Left kidney (tissue), 2 donors: Measurements from ENCODE around the gene ATIC. TPM values are rescaled to one million over a fixed set of nuclear protein-coding genes. Genes with fewer than 3 reads are reported as not detected.

Experiments
- DNase-seq: peaks from one replicate; pipeline ENCODE4 v3.0.0-alpha.2; 2013
- polyA plus RNA-seq: library from polyadenylated mRNA; unstranded; fragments of 120-200 nt; gene quantifications from one replicate; pipeline ENCODE4 v1.2.1, GENCODE V29; 2013; ENCODE audit not compliant: insufficient read length

The ATIC gene
- polyA plus RNA-seq, 1 donor: 161 TPM

DNA sequence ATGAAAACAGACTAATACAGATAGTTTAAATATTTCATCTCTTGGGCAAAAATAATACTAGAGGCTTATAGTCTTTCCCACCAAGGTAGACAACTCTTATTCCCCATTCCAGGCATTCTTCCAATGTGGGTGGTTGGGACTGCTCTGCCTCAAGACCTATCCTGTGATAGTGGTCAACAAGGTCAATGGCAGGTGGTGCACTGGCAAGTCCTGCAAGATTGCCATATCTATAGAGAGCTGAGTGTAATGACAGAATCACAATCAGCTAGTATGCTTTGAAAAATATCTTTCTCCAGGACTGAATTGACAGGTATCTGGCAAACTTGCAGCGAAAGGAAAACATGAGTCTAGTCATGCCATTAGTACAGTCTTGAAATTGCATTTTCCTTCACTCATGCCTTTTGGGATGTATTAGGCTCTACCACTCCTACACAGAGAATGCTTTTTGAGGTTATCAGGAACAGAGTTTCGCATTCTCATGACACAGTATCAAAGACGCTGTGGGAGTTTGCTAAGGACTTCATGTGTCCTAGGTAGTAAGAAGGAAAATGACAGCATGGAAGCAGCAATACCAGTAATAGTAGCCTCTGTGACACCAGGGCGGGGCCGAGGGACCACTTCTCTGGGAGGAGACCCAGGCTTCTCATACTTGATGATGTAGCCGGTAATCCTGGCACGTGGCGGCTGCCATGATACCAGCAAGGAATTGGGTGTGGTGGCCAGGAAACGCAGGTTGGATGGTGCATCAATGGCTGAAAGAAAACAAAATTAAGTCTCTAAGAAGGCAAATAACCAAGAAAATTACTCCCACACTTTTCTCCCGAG lies 63.0 kb downstream of the ATIC start:
- no peak for DNase-seq

DNA sequence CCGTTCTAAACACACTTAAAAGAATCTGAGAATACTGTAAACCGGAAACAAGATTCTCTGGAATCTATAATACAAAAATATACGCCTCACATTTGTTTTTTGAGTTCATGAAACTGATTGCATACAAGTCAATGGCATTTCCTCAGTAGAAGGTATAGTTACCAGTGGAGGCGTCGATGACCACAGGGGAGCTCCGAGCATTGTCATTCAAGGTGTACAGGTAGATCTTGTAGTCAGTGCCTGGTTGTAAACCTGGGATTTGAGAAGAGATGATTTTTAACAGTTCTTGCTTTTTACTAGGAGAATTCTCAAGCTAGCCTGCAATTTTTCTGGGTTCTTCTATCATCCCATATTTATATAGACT lies 63.6 kb downstream of the ATIC start:
- no peak for DNase-seq

DNA sequence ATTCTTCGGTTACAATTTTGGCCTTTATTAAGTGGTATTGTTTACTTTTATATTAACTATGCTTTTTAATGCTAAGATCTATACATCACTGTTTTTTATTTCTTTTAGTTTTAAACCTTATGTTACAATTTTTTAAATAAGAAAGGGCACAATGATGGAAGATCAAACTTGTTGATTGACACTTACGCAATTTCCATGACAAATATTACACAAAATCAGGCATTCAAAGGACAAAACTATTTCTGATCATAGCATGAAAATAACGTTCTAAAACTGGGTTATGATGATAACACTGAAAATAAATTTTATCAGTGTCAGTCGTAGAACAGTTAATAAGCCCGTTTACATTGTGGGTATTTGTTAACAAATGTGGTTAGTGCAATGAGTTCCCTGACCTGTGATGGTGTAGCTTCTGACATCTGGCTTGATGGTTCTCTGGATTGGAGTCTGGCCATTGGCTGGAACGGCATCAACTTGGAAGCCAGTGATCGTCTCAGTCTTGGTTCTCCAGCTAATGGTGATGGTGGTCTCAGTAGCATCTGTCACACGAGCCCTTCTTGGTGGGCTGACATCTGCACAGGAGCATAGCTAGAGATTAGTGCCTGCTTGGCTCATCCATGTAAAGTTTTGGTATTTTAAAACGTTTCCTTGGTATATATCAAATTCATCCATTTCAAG lies 64.4 kb downstream of the ATIC start:
- DNase-seq: no peak

DNA sequence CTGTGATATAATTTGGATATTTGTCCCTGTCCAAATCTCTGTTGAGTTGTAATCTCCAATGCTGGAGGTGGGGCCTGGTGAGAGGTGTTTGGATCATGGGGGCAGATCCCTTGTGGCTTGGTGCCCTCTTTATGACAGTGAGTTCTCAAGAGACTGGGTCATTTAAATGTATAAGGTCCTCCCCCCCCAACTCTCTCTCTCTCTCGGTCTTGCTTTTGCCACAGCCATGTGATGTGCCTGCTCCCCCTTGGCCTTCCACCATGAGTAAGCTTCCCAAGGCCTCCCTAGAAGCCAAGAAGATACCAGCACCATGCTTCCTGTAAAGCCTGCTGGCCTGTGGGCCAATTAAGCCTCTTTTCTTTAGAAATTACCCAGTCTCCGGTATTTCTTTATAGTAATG lies 65.4 kb downstream of the ATIC start:
- no peak for DNase-seq

DNA sequence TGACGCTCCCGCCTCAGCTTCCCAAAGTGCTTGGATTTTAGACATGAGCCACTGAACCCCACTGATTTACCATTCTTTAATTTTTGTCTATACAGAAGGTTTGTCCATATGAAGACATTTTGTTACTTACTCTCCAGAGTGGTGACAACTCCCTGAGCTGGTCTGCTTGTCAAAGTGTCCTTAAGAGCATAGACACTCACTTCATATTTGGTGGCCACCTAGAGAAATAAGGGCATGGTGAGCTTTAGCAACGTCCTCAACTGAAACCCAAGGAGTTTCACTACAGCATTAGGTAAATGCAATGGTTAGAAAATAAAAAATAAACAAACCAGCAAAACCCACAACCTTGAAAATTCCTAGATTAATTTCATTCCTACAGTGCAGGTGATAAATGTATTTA lies 66.2 kb downstream of the ATIC start:
- DNase-seq: no peak

DNA sequence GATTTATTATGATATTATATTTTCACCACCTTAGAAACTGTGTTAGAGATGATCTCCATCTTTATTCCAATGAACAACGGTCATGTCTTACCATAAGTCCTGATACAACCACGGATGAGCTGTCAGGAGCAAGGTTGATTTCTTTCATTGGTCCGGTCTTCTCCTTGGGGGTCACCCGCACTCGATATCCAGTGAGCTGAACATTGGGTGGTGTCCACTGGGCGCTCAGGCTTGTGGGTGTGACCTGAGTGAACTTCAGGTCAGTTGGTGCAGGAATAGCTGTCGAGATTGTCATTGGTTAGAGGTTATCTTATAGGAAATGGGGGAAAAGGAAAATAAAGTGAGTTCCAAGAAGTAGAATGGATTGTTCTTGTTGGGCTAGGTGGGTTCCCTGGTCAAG lies 67.2 kb downstream of the ATIC start:
- DNase-seq: no peak

DNA sequence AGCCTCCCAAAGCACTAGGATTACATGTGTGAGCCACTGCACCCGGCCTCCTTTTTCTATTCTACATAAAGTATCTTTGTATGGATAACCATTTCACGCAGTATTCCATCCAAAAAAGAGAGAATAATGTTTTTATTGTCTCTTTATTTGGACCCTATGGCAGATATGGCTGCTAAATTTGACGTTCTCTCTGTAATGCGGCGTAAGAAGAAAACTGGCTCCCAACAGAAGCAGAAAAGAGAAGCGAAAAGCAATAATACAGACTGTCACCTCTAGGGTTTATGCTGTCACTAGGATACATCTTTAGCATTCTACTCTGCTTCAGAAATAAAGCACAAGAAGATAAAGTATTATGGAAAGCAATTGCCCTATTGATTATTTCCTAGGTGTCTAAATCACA lies 68.1 kb downstream of the ATIC start:
- DNase-seq: no peak

DNA sequence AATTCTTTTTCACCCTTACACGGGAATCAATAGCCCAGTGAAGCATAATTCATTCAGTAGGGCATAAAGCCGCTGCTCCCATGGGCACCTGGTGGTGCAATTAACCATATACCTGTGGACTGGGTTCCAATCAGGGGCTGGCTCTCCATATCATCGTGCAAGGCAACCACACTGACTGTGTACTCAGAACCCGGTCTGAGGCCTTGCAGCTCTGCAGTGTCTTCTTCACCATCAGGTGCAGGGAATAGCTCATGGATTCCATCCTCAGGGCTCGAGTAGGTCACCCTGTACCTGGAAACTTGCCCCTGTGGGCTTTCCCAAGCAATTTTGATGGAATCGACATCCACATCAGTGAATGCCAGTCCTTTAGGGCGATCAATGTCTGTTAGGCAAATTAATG lies 68.8 kb downstream of the ATIC start:
- DNase-seq: no peak

DNA sequence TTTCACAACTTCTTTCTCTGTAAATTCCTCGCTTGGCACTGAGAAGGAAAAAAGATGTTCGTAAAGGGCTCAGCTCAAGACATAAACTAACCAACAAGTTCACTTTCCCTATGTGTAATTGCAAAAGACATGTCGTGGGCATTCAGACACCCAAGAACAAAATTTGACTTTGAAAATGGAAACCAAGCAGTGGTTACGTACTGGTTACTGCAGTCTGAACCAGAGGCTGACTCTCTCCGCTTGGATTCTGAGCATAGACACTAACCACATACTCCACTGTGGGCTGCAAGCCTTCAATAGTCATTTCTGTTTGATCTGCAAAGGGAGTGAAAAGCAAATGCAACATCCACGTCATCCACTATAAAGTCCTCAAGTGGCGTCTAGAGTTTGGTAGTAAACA lies 70.2 kb downstream of the ATIC start:
- no peak for DNase-seq

DNA sequence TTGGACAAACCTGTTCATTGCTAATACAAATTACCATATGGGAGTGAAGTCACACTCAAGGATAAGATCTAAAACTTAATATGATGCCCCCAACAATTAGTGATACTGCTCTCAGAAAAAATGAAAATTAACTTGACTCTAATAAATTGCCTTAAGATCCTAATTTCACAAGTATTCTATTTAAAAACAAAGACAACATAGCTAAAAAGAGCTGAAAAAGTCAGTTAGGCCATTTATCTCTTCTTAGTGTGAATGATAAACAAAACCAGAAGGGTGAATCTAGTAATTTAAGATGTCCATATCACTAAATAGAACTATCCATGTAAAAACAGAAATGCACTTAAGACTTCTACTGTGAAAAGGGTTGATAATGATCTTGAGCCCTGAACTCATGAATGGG lies 70.6 kb downstream of the ATIC start:
- no peak for DNase-seq

DNA sequence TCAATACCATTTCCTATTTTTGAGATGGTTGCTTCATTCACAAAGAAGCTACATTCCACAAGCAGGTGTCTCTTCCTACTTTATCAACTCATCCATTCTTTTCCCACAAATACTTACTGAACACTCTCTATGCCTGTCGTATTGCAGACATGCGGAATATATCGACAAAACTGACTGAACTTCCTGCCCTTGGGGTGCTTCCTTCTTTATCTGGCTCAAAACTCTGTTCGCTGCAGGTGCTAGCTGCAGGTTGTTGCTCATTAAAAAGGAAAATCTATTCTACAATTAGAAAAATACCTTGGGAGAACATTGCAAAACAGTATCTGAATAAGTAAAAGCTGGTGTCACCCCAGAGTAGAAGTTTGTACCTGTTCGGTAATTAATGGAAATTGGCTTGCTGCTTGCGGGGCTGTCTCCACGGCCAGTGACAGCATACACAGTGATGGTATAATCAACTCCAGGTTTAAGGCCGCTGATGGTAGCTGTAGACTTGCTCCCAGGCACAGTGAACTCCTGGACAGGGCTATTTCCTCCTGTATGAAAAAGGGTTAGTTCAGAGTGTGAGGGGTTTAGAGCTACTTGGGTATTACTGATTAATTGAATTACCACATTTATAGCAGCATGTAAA lies 71.9 kb downstream of the ATIC start:
- no peak for DNase-seq

DNA sequence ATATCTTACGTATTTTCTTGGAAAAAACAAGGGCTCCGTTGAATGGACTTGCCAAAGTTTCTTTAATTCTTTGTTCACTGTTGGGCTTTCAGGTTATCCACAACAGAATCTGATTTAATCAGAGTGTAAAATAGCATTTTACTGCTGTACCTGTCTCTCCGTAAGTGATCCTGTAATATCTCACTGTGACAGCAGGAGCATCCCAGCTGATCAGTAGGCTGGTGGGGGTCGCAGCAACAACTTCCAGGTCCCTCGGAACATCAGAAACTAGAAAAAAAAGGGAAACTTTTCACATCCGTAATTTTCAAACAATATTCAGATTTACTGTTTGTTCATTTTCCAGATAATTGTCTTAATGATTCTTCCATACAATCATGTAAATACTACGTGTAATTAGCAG lies 72.9 kb downstream of the ATIC start:
- no peak for DNase-seq

DNA sequence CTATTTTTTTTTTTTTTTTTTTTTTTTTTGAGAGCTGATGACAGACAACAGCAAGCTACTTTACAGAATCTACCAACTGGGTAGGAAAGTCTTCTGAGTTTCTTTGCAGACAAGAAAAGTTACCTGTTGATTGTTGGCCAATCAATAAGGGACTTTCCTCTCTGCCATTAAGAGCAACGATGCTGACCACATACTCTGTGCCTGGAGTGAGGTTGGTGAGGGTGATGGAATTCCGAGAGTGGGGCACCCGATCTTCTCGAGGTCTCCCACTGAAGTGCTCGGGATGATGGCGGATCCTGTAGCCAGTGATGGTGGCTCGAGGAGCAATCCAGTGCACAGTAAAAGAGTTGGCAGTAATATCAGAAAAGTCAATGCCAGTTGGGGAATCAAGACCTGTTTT lies 74.7 kb downstream of the ATIC start:
- DNase-seq: no peak

DNA sequence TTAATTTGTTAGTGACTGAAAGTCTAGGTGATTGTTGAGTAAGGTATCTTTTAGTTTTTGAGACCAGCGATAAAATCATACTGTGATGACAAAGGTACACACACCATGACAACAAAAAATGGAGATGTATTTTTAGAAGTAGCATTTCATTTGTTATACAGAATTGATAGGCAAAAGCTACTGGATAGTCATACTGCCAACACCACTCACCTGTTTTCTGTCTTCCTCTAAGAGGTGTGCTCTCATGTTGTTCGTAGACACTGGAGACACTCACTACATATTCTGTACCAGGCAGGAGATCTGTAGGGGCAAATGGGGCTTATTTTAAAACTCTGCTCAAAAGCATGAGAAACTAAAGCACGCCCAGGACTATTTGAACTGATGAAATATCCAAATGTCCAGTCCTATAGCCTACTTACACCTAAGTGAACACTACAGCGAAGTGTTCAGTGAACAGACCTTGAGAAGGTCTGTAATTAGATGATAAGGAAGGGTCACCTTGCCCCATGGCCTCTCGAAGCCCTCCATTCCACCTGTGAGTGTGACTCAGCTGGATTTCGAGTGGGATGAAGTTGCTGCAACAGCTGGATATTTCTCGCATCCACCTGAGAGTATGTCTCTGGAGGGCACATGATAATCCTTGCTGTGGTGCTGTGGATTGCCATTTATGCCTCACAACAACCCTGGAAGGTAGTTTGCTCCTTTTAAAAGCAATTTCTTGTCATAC lies 76.3 kb downstream of the ATIC start:
- no peak for DNase-seq

DNA sequence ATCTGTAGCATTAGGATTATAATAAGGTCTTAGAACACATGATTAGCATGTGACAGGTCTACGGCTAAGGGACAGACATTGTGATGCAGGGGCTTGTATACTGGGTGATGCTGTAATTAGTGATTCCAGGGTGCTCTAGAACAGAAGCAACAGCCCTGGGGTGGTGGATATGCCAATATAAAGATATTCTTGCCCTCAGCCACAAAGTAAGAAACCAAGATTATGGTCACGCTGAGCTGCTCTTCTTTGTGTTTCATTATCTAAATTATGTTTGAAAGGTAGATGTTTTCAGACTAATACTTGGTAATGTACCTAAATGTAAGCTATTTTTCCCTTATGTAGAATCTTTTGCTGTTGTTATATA lies 78.7 kb downstream of the ATIC start:
- no peak for DNase-seq

DNA sequence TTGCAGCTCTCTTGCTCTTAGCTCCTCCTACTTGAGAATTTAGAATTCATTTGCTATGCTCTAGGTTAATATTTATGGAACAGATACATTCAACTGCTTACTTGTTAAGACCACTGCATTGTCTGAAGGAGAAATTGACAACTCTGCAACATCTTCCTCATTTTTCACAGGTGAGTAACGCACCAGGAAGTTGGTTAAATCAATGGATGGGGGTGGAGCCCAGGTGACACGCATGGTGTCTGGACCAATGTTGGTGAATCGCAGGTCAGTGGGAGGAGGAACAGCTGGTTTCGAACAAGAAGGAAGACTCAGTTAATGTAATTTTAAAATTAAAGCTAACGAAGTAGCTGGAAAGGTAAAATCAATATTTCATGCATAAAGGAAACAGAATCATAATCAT lies 79.7 kb downstream of the ATIC start:
- DNase-seq: no peak

DNA sequence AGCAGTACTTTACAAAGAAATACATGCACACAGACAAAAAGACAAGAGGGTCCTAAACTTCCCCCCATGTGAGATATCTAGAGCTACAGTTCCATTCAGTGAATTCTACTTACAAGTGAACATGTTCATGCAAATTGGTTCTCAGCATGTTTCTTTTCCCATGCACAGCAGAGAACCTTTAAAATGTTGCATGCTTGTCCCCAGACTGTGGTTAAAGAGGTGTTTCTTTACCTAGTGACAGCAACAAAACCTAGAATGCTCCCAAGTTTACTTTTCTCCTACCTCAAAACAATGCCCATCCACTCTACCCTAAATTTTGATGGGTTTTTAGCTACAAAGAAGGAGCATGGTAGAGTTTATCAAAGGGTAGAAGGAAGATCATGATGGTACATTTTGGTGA lies 80.3 kb downstream of the ATIC start:
- no peak for DNase-seq

DNA sequence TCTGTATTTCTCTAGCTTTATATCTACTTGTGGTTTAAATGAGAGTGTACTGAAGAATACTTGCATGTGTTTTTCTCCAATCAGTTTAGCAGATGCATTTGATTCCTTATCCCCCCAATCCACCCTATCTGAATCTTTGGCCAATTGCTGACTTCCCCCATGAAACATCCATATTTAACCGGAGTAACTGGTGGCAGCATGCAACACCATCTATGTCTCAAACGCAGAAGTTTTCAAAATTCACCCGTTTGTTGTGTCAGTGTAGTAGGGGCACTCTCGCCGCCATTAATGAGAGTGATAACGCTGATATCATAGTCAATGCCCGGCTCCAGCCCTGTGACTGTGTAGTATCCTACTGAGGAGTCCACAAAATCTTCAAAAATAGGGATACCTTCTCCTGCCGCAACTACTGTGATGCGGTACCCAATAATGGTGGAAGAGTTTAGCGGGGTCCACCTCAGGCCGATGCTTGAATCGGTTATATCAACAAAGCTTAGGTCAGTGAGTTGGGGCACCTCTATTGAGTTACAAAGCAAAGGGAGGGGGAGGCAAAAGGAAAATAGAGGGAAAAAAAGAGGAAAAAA lies 80.9 kb downstream of the ATIC start:
- no peak for DNase-seq

DNA sequence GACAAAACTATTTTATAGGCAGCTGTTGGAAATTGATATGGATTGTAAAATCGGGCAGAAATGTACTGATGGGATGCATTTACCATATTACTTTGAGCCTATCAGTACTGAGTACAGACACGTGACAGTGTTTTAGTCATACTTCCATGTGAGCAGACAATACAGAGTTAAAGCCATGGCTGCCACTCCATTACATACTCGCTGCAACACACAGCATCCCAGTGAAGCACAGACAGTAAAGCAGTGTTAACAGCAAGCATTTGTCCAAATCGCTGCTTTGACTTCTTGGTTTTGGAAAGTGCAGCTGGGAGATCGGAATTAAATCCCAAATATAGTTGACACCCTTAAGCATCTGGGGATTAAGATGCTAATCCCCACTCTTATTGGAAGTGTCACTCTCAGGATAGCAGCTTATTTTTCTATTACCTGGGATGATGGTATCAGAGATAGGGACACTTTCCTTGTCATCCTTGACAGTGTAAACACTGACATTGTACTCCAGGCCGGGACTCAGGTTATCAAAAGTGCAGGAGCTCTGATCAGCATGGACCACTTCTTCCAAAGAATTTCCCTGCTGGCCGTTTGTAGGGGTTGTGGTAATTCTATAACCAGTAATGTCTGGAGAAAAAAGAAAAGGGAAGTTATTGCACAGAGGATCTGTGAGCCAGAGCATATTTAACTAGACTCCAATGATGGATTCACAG lies 82.4 kb downstream of the ATIC start:
- no peak for DNase-seq

DNA sequence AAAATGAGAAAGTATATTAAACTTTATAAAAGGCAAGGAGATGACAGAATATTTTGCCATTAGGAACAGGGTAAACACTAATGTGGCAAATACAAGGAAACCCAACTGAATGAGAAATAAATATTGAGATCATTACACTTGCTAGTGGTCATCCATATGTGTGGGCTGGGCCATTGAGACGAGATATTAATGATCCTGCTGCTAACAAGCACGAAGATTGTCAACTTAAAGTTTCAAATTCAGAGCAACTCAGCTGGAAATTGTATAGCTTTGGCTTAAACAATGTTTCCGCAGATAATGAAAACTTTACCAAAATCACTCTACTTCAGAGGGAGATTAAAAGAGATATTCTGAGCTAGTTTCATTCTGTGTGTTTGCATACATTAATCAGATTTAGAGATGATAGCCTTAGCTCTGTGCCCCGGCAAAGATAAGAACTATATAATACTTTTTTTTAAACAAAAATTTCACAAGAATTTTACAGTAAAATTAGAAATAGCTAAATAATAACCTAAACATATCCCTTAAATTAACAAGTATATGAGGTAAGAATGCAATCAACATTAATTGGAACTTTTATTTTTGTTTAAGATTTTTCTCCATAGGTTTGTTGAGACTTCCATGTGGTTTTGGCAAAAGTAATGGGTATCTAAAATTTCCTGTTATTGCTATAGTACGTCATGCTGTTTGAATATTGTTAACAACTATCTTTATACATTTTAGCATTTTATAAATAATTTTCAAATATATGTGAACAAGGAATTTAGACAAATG lies 84.0 kb downstream of the ATIC start:
- no peak for DNase-seq
